ENCODE measurements around the gene ESRRA. TPM values are rescaled to one million over a fixed set of nuclear protein-coding genes. Genes with fewer than 3 reads are reported as not detected.

Gene ESRRA
- total RNA-seq, 4 donors from 2014 or later, result 49.2 to 108 (median 79.3) TPM

- TF ChIP-seq POLR2A (IDR thresholded peaks at IDR 0.05), result no peak
- TF ChIP-seq CTCF (IDR thresholded peaks at IDR 0.05), result no peak
- DNase-seq (ENCODE audit: low spot score in 2 of 2), result no peak
- intact Hi-C loops (cut with DNase I; ENCODE audit: low total_unique reads), result no loop called here
- no peak overlapping the region for H3K4me3 ChIP-seq (ENCODE audit: low read depth, poor library complexity, severe bottlenecking)
- WGBS, 2 donors, result 94 to 95% methylated on average over 6 of the region's 6 CpGs
Observed at GRCh38 chr11:64260147-64260708, 45.1 kb upstream of the ESRRA start.

- intact Hi-C loops (cut with DNase I; ENCODE audit: low total_unique reads), result no loop called here
- H3K4me3 ChIP-seq (ENCODE audit: low read depth, poor library complexity, severe bottlenecking), result no peak overlapping the region
- WGBS, 2 donors, result 93 to 94% methylated on average over 10 to 18 of the region's 18 CpGs
- TF ChIP-seq CTCF (IDR thresholded peaks at IDR 0.05) (no peak), POLR2A (IDR thresholded peaks at IDR 0.05) (no peak)
- no peak for DNase-seq (ENCODE audit: low spot score in 2 of 2)
Observed at GRCh38 chr11:64261556-64262080, 43.7 kb upstream of the ESRRA start.

DNA sequence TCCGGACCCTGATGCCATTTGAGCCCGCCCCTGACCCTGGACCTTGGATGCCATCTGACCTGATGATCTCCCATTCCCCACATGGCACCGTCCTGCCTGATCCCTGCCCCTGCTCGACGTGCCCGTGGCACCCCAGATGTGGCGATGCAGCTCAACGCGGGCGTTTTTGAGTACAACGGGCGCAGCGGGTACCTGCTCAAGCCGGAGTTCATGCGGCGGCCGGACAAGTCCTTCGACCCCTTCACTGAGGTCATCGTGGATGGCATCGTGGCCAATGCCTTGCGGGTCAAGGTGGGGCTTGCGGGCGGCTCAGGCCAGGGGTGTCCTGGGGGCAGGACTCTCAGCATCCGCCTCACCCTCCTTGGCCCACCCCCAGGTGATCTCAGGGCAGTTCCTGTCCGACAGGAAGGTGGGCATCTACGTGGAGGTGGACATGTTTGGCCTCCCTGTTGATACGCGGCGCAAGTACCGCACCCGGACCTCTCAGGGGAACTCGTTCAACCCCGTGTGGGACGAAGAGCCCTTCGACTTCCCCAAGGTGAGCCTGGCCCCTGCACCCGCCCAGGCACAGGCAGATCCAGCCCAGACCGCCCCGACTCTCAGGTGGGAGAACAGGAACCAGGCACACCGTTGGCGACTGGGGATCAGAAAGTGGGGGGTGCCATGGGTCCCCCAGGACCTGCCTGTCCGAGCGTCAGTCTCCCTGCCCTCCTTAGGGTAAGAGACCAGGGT is 42.9 kb upstream of the ESRRA start:
- 91 to 95% methylated on average over 34 to 42 of the region's 42 CpGs for WGBS, 2 donors
- H3K4me3 ChIP-seq (ENCODE audit: low read depth, poor library complexity, severe bottlenecking), result no peak overlapping the region
- intact Hi-C loops (cut with DNase I; ENCODE audit: low total_unique reads), result no loop called here
- TF ChIP-seq CTCF (IDR thresholded peaks at IDR 0.05), result no peak
- no peak for TF ChIP-seq POLR2A (IDR thresholded peaks at IDR 0.05)
- DNase-seq (ENCODE audit: low spot score in 2 of 2), result no peak

- intact Hi-C loops (cut with DNase I; ENCODE audit: low total_unique reads), result no loop called here
- WGBS, 2 donors, result 77 to 84% methylated on average over 19 to 29 of the region's 29 CpGs
Observed at GRCh38 chr11:64263021-64263946, 42.0 kb upstream of the ESRRA start.

DNA sequence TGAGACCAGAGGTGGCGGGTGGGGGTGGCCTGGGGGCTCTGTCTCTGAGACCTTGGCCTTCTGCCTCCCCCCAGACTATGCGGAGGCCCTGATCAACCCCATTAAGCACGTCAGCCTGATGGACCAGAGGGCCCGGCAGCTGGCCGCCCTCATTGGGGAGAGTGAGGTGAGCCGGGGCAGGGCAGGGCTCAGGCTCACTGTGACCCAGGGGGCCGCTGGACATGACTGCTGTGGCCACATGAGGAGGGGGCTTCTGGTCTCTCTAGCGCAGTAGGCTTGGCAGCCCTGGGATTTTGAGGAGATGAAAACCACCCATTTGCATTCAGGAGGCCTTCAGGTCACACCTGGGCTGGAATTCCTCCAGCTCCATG is 41.4 kb upstream of the ESRRA start:
- intact Hi-C loops (cut with DNase I; ENCODE audit: low total_unique reads), result no loop called here
- no peak for DNase-seq (ENCODE audit: low spot score in 2 of 2)
- 91 to 95% methylated on average over 4 to 8 of the region's 8 CpGs for WGBS, 2 donors
- TF ChIP-seq CTCF (IDR thresholded peaks at IDR 0.05) (no peak), POLR2A (IDR thresholded peaks at IDR 0.05) (no peak)
- H3K4me3 ChIP-seq (ENCODE audit: low read depth, poor library complexity, severe bottlenecking), result no peak overlapping the region

More at GRCh38 chr11:64263021-64263946, 42.0 kb upstream of the ESRRA start:
- no peak for DNase-seq (ENCODE audit: low spot score in 2 of 2)
- H3K4me3 ChIP-seq (ENCODE audit: low read depth, poor library complexity, severe bottlenecking), result no peak overlapping the region
- TF ChIP-seq POLR2A (IDR thresholded peaks at IDR 0.05) (no peak), CTCF (IDR thresholded peaks at IDR 0.05) (no peak)
